ENCODE data around the gene PRKAR2B. TPM values are rescaled to one million over a fixed set of nuclear protein-coding genes. Genes with fewer than 3 reads are reported as not detected.
A peak's percentile ranks its signal among the peaks of the same experiment; 100 is the strongest.

PRKAR2B gene
- total RNA-seq, 1 experiment from 2014 or later = 14.3 TPM

- peaks cover 15% of the 10 kb centered on the region for H3K36me3 ChIP-seq
Measured at GRCh38 chr7:107194052-107194451, 149.5 kb downstream of the PRKAR2B start.

GRCh38 chr7:107196834-107197610 lies 152.5 kb downstream of the PRKAR2B start:
- Histone ChIP-seq H3K27me3 (no peaks in the 10 kb centered on the region), H3K9me3 (replicated peaks) (no peaks in the 10 kb centered on the region), H3K27ac (no peak overlapping the region), H3K4me3 (no peak overlapping the region), H3K4me1 (peaks cover 3% of the 10 kb centered on the region; the same call in 1 of the 2 replicates), H3K36me3 (peaks cover 9% of the 10 kb centered on the region)
- DNase-seq = no peak

More at GRCh38 chr7:107194052-107194451, 149.5 kb downstream of the PRKAR2B start:
- H3K4me1 ChIP-seq = no peaks in the 10 kb centered on the region
- DNase-seq = no peak
- no peaks in the 10 kb centered on the region for H3K27me3 ChIP-seq
- H3K4me3 ChIP-seq = no peak overlapping the region
- H3K9me3 ChIP-seq (replicated peaks) = no peaks in the 10 kb centered on the region
- H3K27ac ChIP-seq = no peak overlapping the region

- Histone ChIP-seq H3K4me1 (peaks cover 3% of the 10 kb centered on the region; the same call in 1 of the 2 replicates), H3K4me3 (no peak overlapping the region), H3K36me3 (peaks cover 12% of the 10 kb centered on the region), H3K9me3 (replicated peaks) (no peaks in the 10 kb centered on the region), H3K27ac (no peak overlapping the region), H3K27me3 (no peaks in the 10 kb centered on the region)
- DNase-seq = peak; percentile 38 to 61
Measured at GRCh38 chr7:107201795-107202450, 157.4 kb downstream of the PRKAR2B start.

- H3K27me3 ChIP-seq = no peaks in the 10 kb centered on the region
- no peak overlapping the region for H3K27ac ChIP-seq
- no peak overlapping the region for H3K4me3 ChIP-seq
- H3K36me3 ChIP-seq = peaks cover 10% of the 10 kb centered on the region
- no peaks in the 10 kb centered on the region for H3K9me3 ChIP-seq (replicated peaks)
- DNase-seq = no peak
- H3K4me1 ChIP-seq = peaks cover 3% of the 10 kb centered on the region; the same call in 1 of the 2 replicates
Measured at GRCh38 chr7:107203607-107204006, 159.1 kb downstream of the PRKAR2B start.

GRCh38 chr7:107206136-107206535 lies 161.6 kb downstream of the PRKAR2B start:
- no peaks in the 10 kb centered on the region for H3K4me1 ChIP-seq
- no peak for DNase-seq
- H3K27me3 ChIP-seq = no peaks in the 10 kb centered on the region
- no peak overlapping the region for H3K27ac ChIP-seq
- peaks cover 10% of the 10 kb centered on the region for H3K36me3 ChIP-seq
- no peak overlapping the region for H3K4me3 ChIP-seq
- H3K9me3 ChIP-seq (replicated peaks) = no peaks in the 10 kb centered on the region

GRCh38 chr7:107206706-107207105 lies 162.2 kb downstream of the PRKAR2B start:
- Histone ChIP-seq H3K4me1 (no peaks in the 10 kb centered on the region), H3K36me3 (peaks cover 7% of the 10 kb centered on the region), H3K27me3 (no peaks in the 10 kb centered on the region), H3K9me3 (replicated peaks) (no peaks in the 10 kb centered on the region), H3K27ac (no peak overlapping the region), H3K4me3 (no peak overlapping the region)
- no peak for DNase-seq

- H3K27ac ChIP-seq = no peak overlapping the region
- no peak for DNase-seq
- no peaks in the 10 kb centered on the region for H3K4me1 ChIP-seq
- 0 out of 2 replicates have a peak, but pooled peaks cover 3% of the 10 kb centered on the region for H3K36me3 ChIP-seq
- H3K4me3 ChIP-seq = no peak overlapping the region
- no peaks in the 10 kb centered on the region for H3K27me3 ChIP-seq
- H3K9me3 ChIP-seq (replicated peaks) = no peaks in the 10 kb centered on the region
Measured at GRCh38 chr7:107207459-107207858, 163.0 kb downstream of the PRKAR2B start.

GRCh38 chr7:107208024-107208521 lies 163.6 kb downstream of the PRKAR2B start:
- no peaks in the 10 kb centered on the region for H3K27me3 ChIP-seq
- H3K36me3 ChIP-seq = 0 out of 2 replicates have a peak, but pooled peaks cover 3% of the 10 kb centered on the region
- H3K27ac ChIP-seq = no peak overlapping the region
- DNase-seq = no peak
- H3K4me1 ChIP-seq = no peaks in the 10 kb centered on the region
- H3K9me3 ChIP-seq (replicated peaks) = no peaks in the 10 kb centered on the region
- H3K4me3 ChIP-seq = no peak overlapping the region

GRCh38 chr7:107208563-107208962 lies 164.1 kb downstream of the PRKAR2B start:
- H3K27ac ChIP-seq = no peak overlapping the region
- no peak for DNase-seq
- H3K4me1 ChIP-seq = no peaks in the 10 kb centered on the region
- H3K9me3 ChIP-seq (replicated peaks) = no peaks in the 10 kb centered on the region
- no peaks in the 10 kb centered on the region for H3K27me3 ChIP-seq
- 0 out of 2 replicates have a peak, but pooled peaks cover 3% of the 10 kb centered on the region for H3K36me3 ChIP-seq
- H3K4me3 ChIP-seq = no peak overlapping the region

GRCh38 chr7:107209565-107209964 lies 165.1 kb downstream of the PRKAR2B start:
- Histone ChIP-seq H3K4me1 (no peaks in the 10 kb centered on the region), H3K27me3 (no peaks in the 10 kb centered on the region), H3K27ac (no peak overlapping the region), H3K9me3 (replicated peaks) (no peaks in the 10 kb centered on the region), H3K36me3 (0 out of 2 replicates have a peak, but pooled peaks cover 6% of the 10 kb centered on the region), H3K4me3 (no peak overlapping the region)
- no peak for DNase-seq

- H3K9me3 ChIP-seq (replicated peaks) = no peaks in the 10 kb centered on the region
- H3K27ac ChIP-seq = no peak overlapping the region
- H3K36me3 ChIP-seq = 0 out of 2 replicates have a peak, but pooled peaks cover 6% of the 10 kb centered on the region
- no peak overlapping the region for H3K4me3 ChIP-seq
- DNase-seq = no peak
- no peaks in the 10 kb centered on the region for H3K27me3 ChIP-seq
- H3K4me1 ChIP-seq = no peaks in the 10 kb centered on the region
Measured at GRCh38 chr7:107210400-107210799, 165.9 kb downstream of the PRKAR2B start.

Other genes starting within 250 kb of the PRKAR2B start
- not detected in 2 replicates for gene PIK3CG, start 179.4 kb upstream of the PRKAR2B start, total RNA-seq (2014; rRNA removed; shearing (Covaris generic))
- 33.9 and 37.4 TPM in 2 replicates for gene HBP1, start 124.3 kb downstream of the PRKAR2B start, total RNA-seq (2014; rRNA removed; shearing (Covaris generic))